ENCODE results near the gene ANGPT4. TPM values are rescaled to one million over a fixed set of nuclear protein-coding genes. Genes with fewer than 3 reads are reported as not detected.

ANGPT4 gene
- total RNA-seq, 1 donor from 2014 or later = not detected

DNA sequence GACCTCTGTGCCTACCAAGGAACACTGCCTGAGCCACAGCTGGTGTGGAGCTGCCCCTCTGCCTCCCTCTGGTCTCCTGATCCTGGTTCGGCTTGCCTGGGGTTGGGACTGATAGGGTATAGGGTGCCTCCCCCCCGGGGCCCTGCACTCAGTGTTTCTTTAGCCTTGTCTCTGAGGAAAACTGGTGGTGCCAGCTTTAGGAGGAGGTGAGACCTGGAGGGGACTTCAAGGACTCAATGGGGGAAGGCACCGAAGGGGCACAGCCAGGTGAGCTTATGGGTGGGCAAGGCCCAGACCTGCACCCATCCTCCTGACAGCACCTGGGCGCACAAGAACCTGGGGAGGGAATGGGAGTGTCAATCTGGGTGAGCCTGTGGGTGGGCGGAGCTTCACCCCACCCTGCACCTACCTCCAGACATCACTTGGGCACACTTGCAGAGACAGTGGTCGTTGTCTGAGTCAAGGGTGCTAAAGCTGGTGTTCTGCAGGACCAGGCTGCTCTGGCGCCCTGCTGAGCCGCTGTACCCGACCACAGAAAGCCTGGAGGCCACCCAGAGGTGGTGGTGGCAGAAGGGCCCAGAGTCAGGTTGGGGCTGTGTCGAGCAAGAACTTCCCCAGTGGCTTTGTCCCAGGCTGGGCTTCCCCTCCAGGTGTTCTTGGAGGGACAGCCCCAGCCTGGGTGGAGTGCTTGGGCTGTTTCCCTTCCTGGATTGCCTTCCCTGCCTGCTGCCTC is 42.1 kb downstream of the ANGPT4 start:
- Mint-ChIP-seq H3K27ac (no peak overlapping the region), H3K36me3 (ENCODE audit: low read depth) (no peaks in the 10 kb centered on the region), H3K4me1 (ENCODE audit: low read depth) (no peaks in the 10 kb centered on the region), H3K4me3 (ENCODE audit: low read depth) (no peak overlapping the region), H3K27me3 (ENCODE audit: low read depth) (peaks cover 6% of the 10 kb centered on the region), H3K9me3 (no peaks in the 10 kb centered on the region)
- DNase-seq (ENCODE audit: low spot score) = no peak
- intact Hi-C loops (cut with micrococcal nuclease) = no loop called here

GRCh38 chr20:872855-873520 is 43.1 kb downstream of the ANGPT4 start:
- Mint-ChIP-seq H3K27me3 (ENCODE audit: low read depth) (peaks cover 8% of the 10 kb centered on the region), H3K4me1 (ENCODE audit: low read depth) (no peaks in the 10 kb centered on the region), H3K4me3 (ENCODE audit: low read depth) (no peak overlapping the region), H3K27ac (no peak overlapping the region), H3K9me3 (no peaks in the 10 kb centered on the region), H3K36me3 (ENCODE audit: low read depth) (no peaks in the 10 kb centered on the region)
- intact Hi-C loops (cut with micrococcal nuclease) = no loop called here
- no peak for DNase-seq (ENCODE audit: low spot score)

DNA sequence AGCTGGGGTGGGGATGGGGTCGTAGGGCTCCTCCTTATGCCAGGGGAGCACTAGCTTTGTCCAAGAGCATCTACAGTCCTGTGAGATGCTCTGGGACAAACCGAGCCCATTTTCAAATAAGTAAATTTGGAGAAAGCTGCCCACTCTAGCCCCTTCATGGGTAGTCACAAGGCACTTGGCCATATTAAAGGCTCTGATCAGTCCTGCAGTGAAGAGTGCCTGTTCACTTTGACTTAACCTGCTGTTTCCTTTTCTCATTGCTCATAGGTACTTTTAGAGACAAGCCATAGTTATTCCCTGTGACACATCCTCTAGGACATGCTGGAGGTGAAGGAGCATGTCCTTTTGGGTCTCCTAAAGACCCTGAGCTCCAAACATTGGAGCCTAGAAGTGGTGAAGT is 44.2 kb downstream of the ANGPT4 start:
- Mint-ChIP-seq H3K4me3 (ENCODE audit: low read depth) (no peak overlapping the region), H3K27me3 (ENCODE audit: low read depth) (peaks cover 8% of the 10 kb centered on the region), H3K9me3 (no peaks in the 10 kb centered on the region), H3K36me3 (ENCODE audit: low read depth) (no peaks in the 10 kb centered on the region), H3K27ac (no peak overlapping the region), H3K4me1 (ENCODE audit: low read depth) (no peaks in the 10 kb centered on the region)
- intact Hi-C loops (cut with micrococcal nuclease) = no loop called here
- DNase-seq (ENCODE audit: low spot score) = no peak

DNA sequence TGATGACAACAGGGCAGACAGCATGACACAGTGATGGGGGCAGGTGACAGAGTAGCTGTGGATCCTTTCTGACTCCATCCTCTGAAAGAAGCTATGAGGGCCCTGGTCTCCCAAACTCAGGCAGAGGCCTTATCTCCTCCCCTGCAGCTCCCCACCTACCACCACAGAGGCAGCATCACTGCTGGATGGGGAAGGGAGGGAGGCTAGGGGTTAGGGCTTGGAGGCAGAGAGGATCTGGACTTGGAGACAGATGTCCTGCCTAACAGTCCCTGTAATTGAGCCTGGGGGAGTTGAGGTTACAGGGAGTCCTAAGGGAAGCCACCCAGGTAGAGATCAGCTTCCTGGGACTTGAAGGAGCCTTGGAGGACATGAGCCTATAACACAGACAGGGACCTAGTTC is 44.7 kb downstream of the ANGPT4 start:
- Mint-ChIP-seq H3K27ac (no peak overlapping the region), H3K9me3 (no peaks in the 10 kb centered on the region), H3K4me3 (ENCODE audit: low read depth) (no peak overlapping the region), H3K27me3 (ENCODE audit: low read depth) (peaks cover 10% of the 10 kb centered on the region), H3K4me1 (ENCODE audit: low read depth) (no peaks in the 10 kb centered on the region), H3K36me3 (ENCODE audit: low read depth) (no peaks in the 10 kb centered on the region)
- intact Hi-C loops (cut with micrococcal nuclease) = no loop called here
- DNase-seq (ENCODE audit: low spot score) = no peak

- Mint-ChIP-seq H3K4me1 (ENCODE audit: low read depth) (no peaks in the 10 kb centered on the region), H3K9me3 (no peaks in the 10 kb centered on the region), H3K4me3 (ENCODE audit: low read depth) (no peak overlapping the region), H3K27ac (no peak overlapping the region), H3K27me3 (ENCODE audit: low read depth) (peaks cover 11% of the 10 kb centered on the region), H3K36me3 (ENCODE audit: low read depth) (no peaks in the 10 kb centered on the region)
- no peak for DNase-seq (ENCODE audit: low spot score)
- intact Hi-C loops (cut with micrococcal nuclease) = no loop called here
Observed at GRCh38 chr20:870758-871157, 45.4 kb downstream of the ANGPT4 start.

- H3K27me3 Mint-ChIP-seq (ENCODE audit: low read depth) = peaks cover 11% of the 10 kb centered on the region
- no peaks in the 10 kb centered on the region for H3K36me3 Mint-ChIP-seq (ENCODE audit: low read depth)
- H3K4me1 Mint-ChIP-seq (ENCODE audit: low read depth) = no peaks in the 10 kb centered on the region
- H3K9me3 Mint-ChIP-seq = no peaks in the 10 kb centered on the region
- no peak for DNase-seq (ENCODE audit: low spot score)
- intact Hi-C loops (cut with micrococcal nuclease) = no loop called here
- no peak overlapping the region for H3K27ac Mint-ChIP-seq
- H3K4me3 Mint-ChIP-seq (ENCODE audit: low read depth) = no peak overlapping the region
Observed at GRCh38 chr20:869606-870005, 46.5 kb downstream of the ANGPT4 start.

DNA sequence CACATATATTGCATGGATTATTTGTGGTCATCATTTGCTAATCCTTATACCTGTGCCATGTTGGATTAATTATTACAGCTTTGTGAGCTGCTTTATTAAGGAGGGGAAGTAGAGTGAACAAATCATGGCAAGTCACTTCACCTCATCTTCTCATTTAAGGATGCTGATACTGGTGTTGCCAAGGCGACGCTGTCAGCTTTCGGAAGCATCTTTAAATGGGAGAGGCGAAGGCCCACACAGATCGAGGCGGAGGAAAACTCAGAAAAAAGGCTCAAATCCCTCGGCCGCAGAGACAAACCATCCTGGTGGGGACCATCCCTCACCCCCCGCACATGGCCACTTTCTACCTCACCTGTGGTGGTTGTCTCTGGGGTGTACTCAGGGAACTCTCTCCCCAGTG is 47.9 kb downstream of the ANGPT4 start:
- no peak for DNase-seq (ENCODE audit: low spot score)
- no peak overlapping the region for H3K4me3 Mint-ChIP-seq (ENCODE audit: low read depth)
- H3K4me1 Mint-ChIP-seq (ENCODE audit: low read depth) = peaks cover 2% of the 10 kb centered on the region
- intact Hi-C loops (cut with micrococcal nuclease) = no loop called here
- H3K9me3 Mint-ChIP-seq = no peaks in the 10 kb centered on the region
- no peaks in the 10 kb centered on the region for H3K36me3 Mint-ChIP-seq (ENCODE audit: low read depth)
- peaks cover 11% of the 10 kb centered on the region for H3K27me3 Mint-ChIP-seq (ENCODE audit: low read depth)
- H3K27ac Mint-ChIP-seq = no peak overlapping the region

GRCh38 chr20:865440-865839 is 50.7 kb downstream of the ANGPT4 start:
- Mint-ChIP-seq H3K27ac (no peak overlapping the region), H3K4me3 (ENCODE audit: low read depth) (no peak overlapping the region), H3K9me3 (no peaks in the 10 kb centered on the region), H3K4me1 (ENCODE audit: low read depth) (peaks cover 6% of the 10 kb centered on the region), H3K27me3 (ENCODE audit: low read depth) (peaks cover 11% of the 10 kb centered on the region), H3K36me3 (ENCODE audit: low read depth) (no peaks in the 10 kb centered on the region)
- DNase-seq (ENCODE audit: low spot score) = no peak
- intact Hi-C loops (cut with micrococcal nuclease) = no loop called here

- Mint-ChIP-seq H3K27me3 (ENCODE audit: low read depth) (no peaks in the 10 kb centered on the region), H3K36me3 (ENCODE audit: low read depth) (peaks cover 2% of the 10 kb centered on the region), H3K4me3 (ENCODE audit: low read depth) (no peak overlapping the region), H3K9me3 (no peaks in the 10 kb centered on the region), H3K27ac (no peak overlapping the region), H3K4me1 (ENCODE audit: low read depth) (peaks cover 37% of the 10 kb centered on the region)
- DNase-seq (ENCODE audit: low spot score) = no peak
- intact Hi-C loops (cut with micrococcal nuclease) = no loop called here
Observed at GRCh38 chr20:860891-861290, 55.2 kb downstream of the ANGPT4 start.

GRCh38 chr20:859751-860231 is 56.3 kb downstream of the ANGPT4 start:
- Mint-ChIP-seq H3K4me1 (ENCODE audit: low read depth) (peaks cover 39% of the 10 kb centered on the region), H3K4me3 (ENCODE audit: low read depth) (no peak overlapping the region), H3K27ac (peak overlapping the region; percentile 11), H3K36me3 (ENCODE audit: low read depth) (peaks cover 2% of the 10 kb centered on the region), H3K27me3 (ENCODE audit: low read depth) (no peaks in the 10 kb centered on the region), H3K9me3 (no peaks in the 10 kb centered on the region)
- intact Hi-C loops (cut with micrococcal nuclease) = loop anchor here (2.0 kb wide), 1 partner anchor 31 kb away; no protein-coding TSS in a partner anchor
- DNase-seq (ENCODE audit: low spot score) = no peak

DNA sequence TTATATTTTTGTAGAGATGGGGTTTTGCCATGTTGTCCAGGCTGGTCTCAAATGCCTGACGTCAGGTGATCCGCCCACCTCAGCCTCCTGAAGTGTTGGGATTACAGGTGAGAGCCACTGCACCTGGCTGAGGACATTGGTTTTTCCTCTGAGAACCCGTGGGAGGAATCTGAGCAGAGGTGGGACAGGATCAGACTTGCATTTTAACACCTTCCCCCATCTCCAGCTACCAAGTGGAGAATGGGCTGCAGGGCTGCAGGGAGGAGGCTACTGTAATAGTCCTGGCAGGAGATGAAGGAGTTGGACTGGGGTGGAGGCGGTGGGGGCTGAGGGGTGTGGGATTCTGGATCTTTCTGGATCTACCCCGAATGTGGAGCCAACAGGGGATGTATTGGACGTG is 58.1 kb downstream of the ANGPT4 start:
- Mint-ChIP-seq H3K4me3 (ENCODE audit: low read depth) (no peak overlapping the region), H3K9me3 (no peaks in the 10 kb centered on the region), H3K27ac (no peak overlapping the region), H3K27me3 (ENCODE audit: low read depth) (no peaks in the 10 kb centered on the region), H3K36me3 (ENCODE audit: low read depth) (peaks cover 6% of the 10 kb centered on the region), H3K4me1 (ENCODE audit: low read depth) (peaks cover 44% of the 10 kb centered on the region)
- intact Hi-C loops (cut with micrococcal nuclease) = loop anchor here (2.0 kb wide), 1 partner anchor 29 kb away; no protein-coding TSS in a partner anchor
- no peak for DNase-seq (ENCODE audit: low spot score)

DNA sequence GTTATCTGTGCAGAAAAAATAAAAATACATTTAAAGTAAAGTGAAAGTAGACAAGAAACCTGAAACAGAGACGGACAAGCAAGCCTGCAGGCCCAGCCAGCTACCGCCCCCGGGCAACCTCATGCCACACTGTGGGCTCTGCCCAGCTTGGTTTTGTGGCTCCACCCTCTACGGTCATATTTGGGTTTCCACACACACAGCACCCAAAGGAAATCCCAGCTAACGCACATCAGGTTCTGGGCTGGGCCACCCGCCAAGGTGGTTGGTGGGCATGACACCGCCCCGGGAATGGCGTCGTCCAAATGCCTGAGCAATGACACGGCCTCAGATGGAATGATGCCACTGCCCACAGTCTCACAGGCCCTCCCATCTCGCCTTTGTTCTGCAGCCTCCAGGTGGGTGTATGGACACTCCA is 59.8 kb downstream of the ANGPT4 start:
- H3K4me3 Mint-ChIP-seq (ENCODE audit: low read depth) = no peak overlapping the region
- no peaks in the 10 kb centered on the region for H3K9me3 Mint-ChIP-seq
- H3K36me3 Mint-ChIP-seq (ENCODE audit: low read depth) = peaks cover 6% of the 10 kb centered on the region
- H3K27ac Mint-ChIP-seq = no peak overlapping the region
- H3K27me3 Mint-ChIP-seq (ENCODE audit: low read depth) = no peaks in the 10 kb centered on the region
- peaks cover 45% of the 10 kb centered on the region for H3K4me1 Mint-ChIP-seq (ENCODE audit: low read depth)
- no peak for DNase-seq (ENCODE audit: low spot score)
- intact Hi-C loops (cut with micrococcal nuclease) = no loop called here
